HepG2 (cell line): Measurements from ENCODE around the gene SRBD1. TPM values are rescaled to one million over a fixed set of nuclear protein-coding genes. Genes with fewer than 3 reads are reported as not detected.

Source experiments
- ARNTL ChIP-seq: sonication (generic); formaldehyde crosslinking; IDR thresholded peaks from 2 replicates; pipeline ENCODE4 v1.4.0; 2020; ENCODE audit warnings: mild to moderate bottlenecking, missing genetic modification reagents
- CHD2 ChIP-seq: IDR thresholded peaks from 2 replicates; pipeline ENCODE4 v1.6.1; 2011; ENCODE audit warnings: low read depth, low read length, improper control_type of control experiment
- ERF ChIP-seq: IDR thresholded peaks from 2 replicates; pipeline ENCODE4 v1.6.1; 2018; ENCODE audit warnings: missing biosample characterization, missing genetic modification reagents
- GLI4 ChIP-seq: sonication (generic); formaldehyde crosslinking; IDR thresholded peaks from 2 replicates; pipeline ENCODE4 v1.5.1; 2020; ENCODE audit warnings: missing genetic modification reagents, mild to moderate bottlenecking, moderate library complexity, borderline replicate concordance
- JUN ChIP-seq: sonication (generic); formaldehyde crosslinking; IDR thresholded peaks from 2 replicates; pipeline ENCODE4 v1.4.0; 2020; ENCODE audit warnings: mild to moderate bottlenecking, missing genetic modification reagents
- KDM6A ChIP-seq: IDR thresholded peaks from 2 replicates; pipeline ENCODE4 v1.6.1; 2016; ENCODE audit warnings: low read depth
- KLF11 ChIP-seq: IDR thresholded peaks from 2 replicates; pipeline ENCODE4 v1.6.1; 2016; ENCODE audit warnings: missing compliant biosample characterization
- KMT2B ChIP-seq: IDR thresholded peaks from 2 replicates; pipeline ENCODE4 v1.6.1; 2016; ENCODE audit warnings: missing genetic modification reagents, missing compliant biosample characterization
- MAZ ChIP-seq, 2 experiments: sonication (generic) in 1 of 2; formaldehyde crosslinking in 1 of 2; IDR thresholded peaks; 2 replicates each; pipeline versions ENCODE4 v1.5.0 to v1.6.1; 2012 to 2020; ENCODE audit warnings: low read depth in 2 of 2, mild to moderate bottlenecking in 2 of 2, borderline replicate concordance in 1 of 2, improper control_type of control experiment in 1 of 2, low read length in 1 of 2, missing genetic modification reagents in 1 of 2, moderate library complexity in 1 of 2
- NFE2L2 ChIP-seq: fragments of 150-350 bp; IDR thresholded peaks from 2 replicates; pipeline ENCODE4 v1.6.1; 2014; ENCODE audit warnings: low read length
- RNF2 ChIP-seq: fragments of 450-650 bp; conservative IDR thresholded peaks from 2 replicates; pipeline ENCODE4 v1.6.1; 2016; ENCODE audit warnings: low read depth
- SAFB2 ChIP-seq: sonication (generic); formaldehyde crosslinking; IDR thresholded peaks from 2 replicates; pipeline ENCODE4 v1.5.1; 2020; ENCODE audit warnings: missing genetic modification reagents, low read depth, mild to moderate bottlenecking, borderline replicate concordance
- ZFP36L2 ChIP-seq: sonication (generic); formaldehyde crosslinking; IDR thresholded peaks from 2 replicates; pipeline ENCODE4 v1.4.0; 2020; ENCODE audit warnings: missing genetic modification reagents
- ZNF10 ChIP-seq: sonication (generic); formaldehyde crosslinking; IDR thresholded peaks from 2 replicates; pipeline ENCODE4 v1.4.0; 2020; ENCODE audit warnings: mild to moderate bottlenecking, low read depth, missing genetic modification reagents, borderline replicate concordance
- ZNF607 ChIP-seq: sonication (generic); formaldehyde crosslinking; IDR thresholded peaks from 2 replicates; pipeline ENCODE4 v1.5.1; 2020; ENCODE audit warnings: missing genetic modification reagents, mild to moderate bottlenecking, borderline replicate concordance
- ZNF709 ChIP-seq: sonication (generic); formaldehyde crosslinking; IDR thresholded peaks from 2 replicates; pipeline ENCODE4 v1.5.0; 2020; ENCODE audit warnings: mild to moderate bottlenecking, missing genetic modification reagents
- ZSCAN31 ChIP-seq: sonication (generic); formaldehyde crosslinking; IDR thresholded peaks from 2 replicates; pipeline ENCODE4 v1.5.0; 2020; ENCODE audit warnings: low read depth, mild to moderate bottlenecking, missing genetic modification reagents
- polyA plus RNA-seq, 8 experiments: library from polyadenylated mRNA; depleted of rRNA in 3 of 8; stranded (reverse) in 7 of 8; unstranded in 1 of 8; fragments of >200 nt; fragmentation: Illumina TruSeq in 4 of 8; extraction: Trizol in 4 of 8; gene quantifications; 2 replicates each; pipeline versions ENCODE4 v1.2.1 to v1.2.3, GENCODE V29; 2011 to 2016; ENCODE audit warnings: low read depth in 4 of 8, missing spikeins in 1 of 8, mixed read lengths in 1 of 8; ENCODE audit not compliant: insufficient read depth in 1 of 8
- total RNA-seq, 5 experiments: library from RNA; depleted of rRNA; stranded (reverse); fragments of >200 nt; fragmentation: Illumina TruSeq; extraction: Trizol; gene quantifications; 2 replicates each; pipeline ENCODE4 v1.2.3, GENCODE V29; 2016; ENCODE audit warnings: low read depth in 1 of 5
- TF ChIP-seq, protein P1 (sequence below): sonication (generic); formaldehyde crosslinking; IDR thresholded peaks from 2 replicates; pipeline ENCODE4 v1.4.0; 2020; ENCODE audit warnings: mild to moderate bottlenecking, low read depth, missing genetic modification reagents
- TF ChIP-seq, protein P2 (sequence below), 2 experiments: fragments of 450-650 bp in 1 of 2; sonication (generic) in 1 of 2; formaldehyde crosslinking; IDR thresholded peaks; 2 replicates each; pipeline versions ENCODE4 v1.5.0 to v1.8.0; 2020 to 2022; ENCODE audit warnings: mild to moderate bottlenecking in 1 of 2, missing genetic modification reagents in 1 of 2
- TF ChIP-seq, protein P3 (sequence below): sonication (generic); formaldehyde crosslinking; conservative IDR thresholded peaks from 2 replicates; pipeline ENCODE4 v1.4.0; 2020; ENCODE audit warnings: missing genetic modification reagents
- TF ChIP-seq, protein P4 (sequence below): sonication (generic); formaldehyde crosslinking; IDR thresholded peaks from 2 replicates; pipeline ENCODE4 v1.8.1; 2023; ENCODE audit warnings: mild to moderate bottlenecking, inconsistent platforms, moderate library complexity, missing genetic modification reagents, borderline replicate concordance

Gene SRBD1
- total and polyA plus RNA-seq, 2 of the 13 experiments (the other 11 are each of a cell fraction or from before 2014, with no cell fraction given): 3.2 to 23.9 TPM

DNA sequence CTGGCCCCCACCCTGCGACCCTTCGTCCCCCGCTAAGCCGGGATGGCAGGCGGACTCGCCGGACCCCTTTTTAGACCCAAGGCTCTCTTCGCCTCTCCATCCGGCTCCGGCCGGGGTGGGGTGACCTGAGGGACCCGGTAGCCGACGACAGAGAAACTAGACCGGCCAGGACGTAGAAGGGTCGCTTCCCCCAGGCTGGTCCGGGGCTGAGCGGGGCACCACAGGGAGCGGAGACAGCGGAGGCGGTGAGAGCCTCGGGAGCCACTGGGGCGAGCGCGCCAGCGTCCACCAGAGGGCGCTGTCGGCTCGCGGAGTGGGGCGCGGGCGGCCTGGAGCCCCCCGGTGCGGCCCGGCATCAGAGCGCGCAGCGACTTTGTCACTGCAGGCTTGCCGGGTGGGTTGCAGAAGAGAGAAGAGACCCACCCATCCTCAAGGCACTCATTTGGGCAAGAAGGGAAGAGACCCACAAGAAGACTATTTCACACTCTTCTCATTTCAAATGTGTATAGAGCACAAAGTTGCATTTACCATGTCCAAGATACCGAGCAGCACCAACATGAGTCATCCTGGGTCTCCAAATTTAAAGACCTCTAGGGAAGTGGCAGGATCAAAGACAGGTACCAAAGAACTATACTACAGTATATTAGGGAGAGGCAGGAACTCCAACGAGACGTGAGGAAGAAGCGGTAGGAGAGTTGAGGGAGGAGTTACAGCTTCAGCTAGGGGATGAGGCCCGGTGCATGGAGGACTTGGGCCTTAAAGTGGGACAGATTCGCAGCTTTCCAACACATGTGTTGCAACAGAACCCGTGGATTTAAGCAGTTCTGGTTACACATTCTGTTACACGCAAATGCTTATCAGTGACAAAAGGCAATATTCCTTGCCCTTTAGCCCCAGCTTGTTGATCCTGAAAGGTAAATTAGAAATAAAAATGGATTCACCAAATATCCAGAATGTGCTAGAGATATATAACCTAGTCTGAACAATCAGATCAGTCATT, 32.8 kb upstream of the SRBD1 start (continued):
- TF ChIP-seq, protein P1, sequence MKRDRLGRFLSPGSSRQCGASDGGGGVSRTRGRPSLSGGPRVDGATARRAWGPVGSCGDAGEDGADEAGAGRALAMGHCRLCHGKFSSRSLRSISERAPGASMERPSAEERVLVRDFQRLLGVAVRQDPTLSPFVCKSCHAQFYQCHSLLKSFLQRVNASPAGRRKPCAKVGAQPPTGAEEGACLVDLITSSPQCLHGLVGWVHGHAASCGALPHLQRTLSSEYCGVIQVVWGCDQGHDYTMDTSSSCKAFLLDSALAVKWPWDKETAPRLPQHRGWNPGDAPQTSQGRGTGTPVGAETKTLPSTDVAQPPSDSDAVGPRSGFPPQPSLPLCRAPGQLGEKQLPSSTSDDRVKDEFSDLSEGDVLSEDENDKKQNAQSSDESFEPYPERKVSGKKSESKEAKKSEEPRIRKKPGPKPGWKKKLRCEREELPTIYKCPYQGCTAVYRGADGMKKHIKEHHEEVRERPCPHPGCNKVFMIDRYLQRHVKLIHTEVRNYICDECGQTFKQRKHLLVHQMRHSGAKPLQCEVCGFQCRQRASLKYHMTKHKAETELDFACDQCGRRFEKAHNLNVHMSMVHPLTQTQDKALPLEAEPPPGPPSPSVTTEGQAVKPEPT (CRISPR knock-in tag): no peak
- TF ChIP-seq ZNF607: no peak
- no peak for TF ChIP-seq NFE2L2
- TF ChIP-seq CHD2: no peak
- no peak for TF ChIP-seq ZNF709
- TF ChIP-seq, protein P2, sequence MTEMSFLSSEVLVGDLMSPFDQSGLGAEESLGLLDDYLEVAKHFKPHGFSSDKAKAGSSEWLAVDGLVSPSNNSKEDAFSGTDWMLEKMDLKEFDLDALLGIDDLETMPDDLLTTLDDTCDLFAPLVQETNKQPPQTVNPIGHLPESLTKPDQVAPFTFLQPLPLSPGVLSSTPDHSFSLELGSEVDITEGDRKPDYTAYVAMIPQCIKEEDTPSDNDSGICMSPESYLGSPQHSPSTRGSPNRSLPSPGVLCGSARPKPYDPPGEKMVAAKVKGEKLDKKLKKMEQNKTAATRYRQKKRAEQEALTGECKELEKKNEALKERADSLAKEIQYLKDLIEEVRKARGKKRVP (CRISPR knock-in tag; IDR thresholded peaks at IDR 0.05): no peak
- no peak for TF ChIP-seq MAZ (IDR thresholded peaks at IDR 0.05; ENCODE audit: borderline replicate concordance, low read depth, low read length)
- peak; percentile 78; the same call in 1 of the 2 replicates for TF ChIP-seq MAZ (CRISPR knock-in tag; IDR thresholded peaks at IDR 0.05; ENCODE audit: low read depth)
- no peak for TF ChIP-seq ZNF10
- TF ChIP-seq SAFB2 (CRISPR knock-in tag): peak; percentile 78; the same call in 1 of the 2 replicates
- peak; percentile 85 for TF ChIP-seq ERF (CRISPR knock-in tag)
- peak; percentile 63 for TF ChIP-seq RNF2
- TF ChIP-seq, protein P3, sequence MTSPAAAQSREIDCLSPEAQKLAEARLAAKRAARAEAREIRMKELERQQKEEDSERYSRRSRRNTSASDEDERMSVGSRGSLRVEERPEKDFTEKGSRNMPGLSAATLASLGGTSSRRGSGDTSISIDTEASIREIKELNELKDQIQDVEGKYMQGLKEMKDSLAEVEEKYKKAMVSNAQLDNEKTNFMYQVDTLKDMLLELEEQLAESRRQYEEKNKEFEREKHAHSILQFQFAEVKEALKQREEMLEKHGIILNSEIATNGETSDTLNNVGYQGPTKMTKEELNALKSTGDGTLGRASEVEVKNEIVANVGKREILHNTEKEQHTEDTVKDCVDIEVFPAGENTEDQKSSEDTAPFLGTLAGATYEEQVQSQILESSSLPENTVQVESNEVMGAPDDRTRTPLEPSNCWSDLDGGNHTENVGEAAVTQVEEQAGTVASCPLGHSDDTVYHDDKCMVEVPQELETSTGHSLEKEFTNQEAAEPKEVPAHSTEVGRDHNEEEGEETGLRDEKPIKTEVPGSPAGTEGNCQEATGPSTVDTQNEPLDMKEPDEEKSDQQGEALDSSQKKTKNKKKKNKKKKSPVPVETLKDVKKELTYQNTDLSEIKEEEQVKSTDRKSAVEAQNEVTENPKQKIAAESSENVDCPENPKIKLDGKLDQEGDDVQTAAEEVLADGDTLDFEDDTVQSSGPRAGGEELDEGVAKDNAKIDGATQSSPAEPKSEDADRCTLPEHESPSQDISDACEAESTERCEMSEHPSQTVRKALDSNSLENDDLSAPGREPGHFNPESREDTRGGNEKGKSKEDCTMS (CRISPR knock-in tag): no peak
- TF ChIP-seq, protein P4, sequence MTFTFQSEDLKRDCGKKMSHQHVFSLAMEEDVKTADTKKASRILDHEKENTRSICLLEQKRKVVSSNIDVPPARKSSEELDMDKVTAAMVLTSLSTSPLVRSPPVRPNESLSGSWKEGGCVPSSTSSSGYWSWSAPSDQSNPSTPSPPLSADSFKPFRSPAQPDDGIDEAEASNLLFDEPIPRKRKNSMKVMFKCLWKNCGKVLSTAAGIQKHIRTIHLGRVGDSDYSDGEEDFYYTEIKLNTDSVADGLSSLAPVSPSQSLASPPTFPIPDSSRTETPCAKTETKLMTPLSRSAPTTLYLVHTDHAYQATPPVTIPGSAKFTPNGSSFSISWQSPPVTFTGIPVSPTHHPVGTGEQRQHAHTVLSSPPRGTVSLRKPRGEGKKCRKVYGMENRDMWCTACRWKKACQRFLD: 0 out of 2 replicates have a peak, but pooled peaks have one; percentile 16
- TF ChIP-seq KDM6A (CRISPR knock-in tag): no peak
- no peak for TF ChIP-seq KLF11
- TF ChIP-seq ARNTL (CRISPR knock-in tag): no peak
- no peak; the same call in 1 of the 2 replicates for TF ChIP-seq GLI4 (CRISPR knock-in tag)
- no peak for TF ChIP-seq JUN (CRISPR knock-in tag)
- no peak for TF ChIP-seq ZFP36L2 (CRISPR knock-in tag)
- peak; percentile 75; the same call in 1 of the 2 replicates for TF ChIP-seq ZSCAN31
- peak; percentile 29; the same call in 1 of the 2 replicates for TF ChIP-seq KMT2B (CRISPR knock-in tag)
